ENCODE measurements around the gene SLC35F3.

DNA sequence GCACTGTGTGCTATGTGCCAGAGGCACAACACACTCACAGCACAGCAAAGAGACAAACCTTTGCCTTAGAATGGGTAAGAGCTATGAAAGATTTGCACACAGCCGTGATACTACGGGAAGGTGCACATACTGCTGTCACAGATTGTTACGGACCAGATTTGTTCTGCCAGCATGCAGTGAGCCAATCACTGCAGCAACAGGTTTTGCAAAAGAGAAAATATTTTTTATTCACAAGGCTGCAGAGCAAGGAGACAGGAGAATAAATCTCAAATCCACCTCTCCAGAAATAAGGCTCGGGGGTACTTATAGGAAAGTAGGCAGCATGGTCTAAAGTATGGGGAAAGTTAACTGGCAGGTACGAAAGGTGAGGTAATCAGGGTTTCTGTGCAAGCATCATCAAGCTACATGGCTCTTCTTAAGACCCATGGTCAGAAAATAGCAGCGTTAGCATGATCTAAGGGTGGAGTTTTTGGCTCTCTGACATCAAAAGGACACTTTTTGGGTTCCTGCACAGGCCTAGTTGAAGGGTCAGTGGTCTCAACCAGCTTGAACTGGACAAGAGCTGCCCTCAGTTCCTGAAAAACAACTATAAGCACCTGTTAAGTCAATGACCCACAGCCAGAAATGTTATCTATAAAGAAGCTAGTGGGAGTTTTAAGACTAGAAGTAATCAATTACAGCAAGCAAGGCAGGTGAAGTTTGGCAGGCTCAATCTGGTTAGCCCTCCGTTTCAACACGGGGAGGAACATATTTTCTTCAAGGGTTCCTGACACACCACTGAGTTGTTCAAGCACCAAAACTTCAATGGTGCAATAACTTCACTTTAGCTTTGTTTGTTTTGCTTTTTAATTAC lies 186.0 kb downstream of the SLC35F3 start:
- TF ChIP-seq, protein P1, sequence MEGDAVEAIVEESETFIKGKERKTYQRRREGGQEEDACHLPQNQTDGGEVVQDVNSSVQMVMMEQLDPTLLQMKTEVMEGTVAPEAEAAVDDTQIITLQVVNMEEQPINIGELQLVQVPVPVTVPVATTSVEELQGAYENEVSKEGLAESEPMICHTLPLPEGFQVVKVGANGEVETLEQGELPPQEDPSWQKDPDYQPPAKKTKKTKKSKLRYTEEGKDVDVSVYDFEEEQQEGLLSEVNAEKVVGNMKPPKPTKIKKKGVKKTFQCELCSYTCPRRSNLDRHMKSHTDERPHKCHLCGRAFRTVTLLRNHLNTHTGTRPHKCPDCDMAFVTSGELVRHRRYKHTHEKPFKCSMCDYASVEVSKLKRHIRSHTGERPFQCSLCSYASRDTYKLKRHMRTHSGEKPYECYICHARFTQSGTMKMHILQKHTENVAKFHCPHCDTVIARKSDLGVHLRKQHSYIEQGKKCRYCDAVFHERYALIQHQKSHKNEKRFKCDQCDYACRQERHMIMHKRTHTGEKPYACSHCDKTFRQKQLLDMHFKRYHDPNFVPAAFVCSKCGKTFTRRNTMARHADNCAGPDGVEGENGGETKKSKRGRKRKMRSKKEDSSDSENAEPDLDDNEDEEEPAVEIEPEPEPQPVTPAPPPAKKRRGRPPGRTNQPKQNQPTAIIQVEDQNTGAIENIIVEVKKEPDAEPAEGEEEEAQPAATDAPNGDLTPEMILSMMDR (conservative IDR thresholded peaks at IDR 0.05; ENCODE audit: low read depth in 2 of 2) = no peak
- TF ChIP-seq POLR2AphosphoS5 (IDR thresholded peaks at IDR 0.05; ENCODE audit: low read depth) = no peak
- TF ChIP-seq CREB1 (CRISPR knock-in tag; IDR thresholded peaks at IDR 0.05; ENCODE audit: low read depth) = no peak
